Frontal cortex (tissue), 4 donors: ENCODE measurements around the gene TNKS2. TPM values are rescaled to one million over a fixed set of nuclear protein-coding genes. Genes with fewer than 3 reads are reported as not detected.
"Not testable (repeated sequence)": the region's sequence is repeated elsewhere in the genome, so short reads cannot be mapped to it uniquely, and the experiment has no call there.

ENCODE experiments used
- DNase-seq, 2 donors: peaks; one replicate each; pipeline ENCODE4 v3.0.0; 2012; ENCODE audit warnings: low spot score in 2 of 2
- FAIRE-seq: peaks from 2 replicates; lab custom pipeline; 2012; peaks lifted over from hg19 to GRCh38; lab: Jason Lieb, UNC
- total RNA-seq: library from RNA; depleted of rRNA; stranded (reverse); fragments of >200 nt; gene quantifications from one replicate; pipeline ENCODE4 v1.2.3, GENCODE V29; 2014
- donor health status: control.
- donor health status: control.
- donor health status: control.

Gene TNKS2
- total RNA-seq, 1 donor from 2014 or later = 92.5 TPM

GRCh38 chr10:91788527-91788926 is 9.7 kb upstream of the TNKS2 start:
- no peak for FAIRE-seq

GRCh38 chr10:91796331-91797047 is 1.7 kb upstream of the TNKS2 start:
- FAIRE-seq (no peak), DNase-seq (no peak)

More at GRCh38 chr10:91788527-91788926, 9.7 kb upstream of the TNKS2 start:
- no peak for DNase-seq

DNA sequence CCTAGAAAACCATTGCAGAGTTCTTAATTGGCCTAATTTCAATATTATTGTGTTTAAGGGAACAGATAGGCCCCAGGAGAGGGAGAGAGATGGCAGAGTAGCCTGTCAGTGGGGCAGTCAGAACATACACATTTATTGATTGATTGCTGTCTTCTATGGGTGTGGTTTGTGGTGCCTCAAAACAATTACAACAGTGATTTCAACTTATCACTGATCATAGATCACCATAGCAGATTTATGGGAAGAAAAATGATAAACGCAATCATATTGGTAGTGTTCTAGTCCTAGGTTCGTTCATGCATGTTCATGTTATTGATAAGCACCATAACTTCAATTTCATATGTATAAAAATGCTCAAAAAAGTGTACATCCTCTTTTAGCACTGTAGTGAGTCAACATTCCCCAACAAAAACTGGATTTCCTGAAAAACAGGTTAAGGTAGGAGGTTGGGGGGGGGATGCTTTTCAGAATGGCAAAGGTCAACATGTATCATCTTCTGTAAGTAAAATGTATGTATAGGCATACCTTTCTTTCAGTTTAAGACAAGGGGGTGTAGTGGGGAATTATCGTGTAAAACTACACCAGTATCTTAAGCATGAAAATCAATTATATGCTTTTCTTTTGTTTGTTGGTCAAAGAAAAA is 1.1 kb upstream of the TNKS2 start:
- DNase-seq (no peak), FAIRE-seq (no peak)

DNA sequence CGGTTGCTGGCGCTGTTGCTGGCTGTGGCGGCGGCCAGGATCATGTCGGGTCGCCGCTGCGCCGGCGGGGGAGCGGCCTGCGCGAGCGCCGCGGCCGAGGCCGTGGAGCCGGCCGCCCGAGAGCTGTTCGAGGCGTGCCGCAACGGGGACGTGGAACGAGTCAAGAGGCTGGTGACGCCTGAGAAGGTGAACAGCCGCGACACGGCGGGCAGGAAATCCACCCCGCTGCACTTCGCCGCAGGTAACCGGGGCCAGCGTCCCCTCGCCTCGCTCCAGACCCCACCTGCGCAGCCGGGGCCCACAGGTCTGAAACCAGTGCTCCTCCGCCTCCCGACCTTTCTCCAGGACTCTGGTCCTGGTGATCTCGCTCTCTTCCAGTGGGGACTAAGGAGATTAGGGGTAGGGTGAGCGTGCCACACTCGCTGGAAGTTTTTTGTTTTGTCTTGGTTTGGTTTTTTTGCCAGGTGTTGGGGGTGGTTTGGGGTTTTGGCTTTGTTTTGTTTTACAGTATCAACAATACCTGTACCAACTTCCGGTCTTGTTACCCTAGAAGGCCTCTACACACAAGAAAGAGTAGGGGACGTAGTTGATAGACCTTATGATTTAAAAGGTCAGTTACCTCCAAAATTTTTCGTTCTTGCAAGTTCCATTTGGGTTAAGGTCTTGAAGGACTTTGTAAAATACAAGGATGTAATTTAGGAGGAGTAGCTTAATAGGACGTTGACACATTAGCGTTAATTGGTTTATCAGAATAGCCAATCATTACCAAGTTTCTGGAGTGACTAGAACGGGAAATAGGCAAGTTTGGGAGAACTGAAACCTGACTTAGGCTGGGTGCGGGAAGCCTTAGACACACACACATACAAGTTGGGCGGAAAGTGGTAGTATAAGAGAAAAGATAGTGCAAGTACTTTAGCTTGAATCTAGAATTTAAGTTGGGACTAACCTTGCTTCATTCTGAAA is 704 bp downstream of the TNKS2 start:
- DNase-seq (no peak), FAIRE-seq (no peak)

DNA sequence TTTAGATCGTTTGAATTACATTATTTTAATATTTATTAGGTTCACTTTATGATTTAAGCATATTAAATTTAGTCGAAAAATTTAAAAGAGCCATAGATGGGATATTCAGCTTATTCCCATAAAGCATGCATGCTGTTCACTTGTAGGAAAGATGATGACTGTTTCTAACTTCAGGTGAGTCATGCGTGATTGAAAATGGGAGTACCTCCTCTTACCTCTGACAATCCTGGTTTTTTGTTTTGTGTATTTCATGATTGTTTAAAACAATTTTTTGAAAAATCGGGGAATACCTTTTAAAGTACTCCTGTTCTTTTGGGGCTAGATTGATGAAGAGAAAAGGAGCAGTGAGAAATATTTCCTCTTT is 1.4 kb downstream of the TNKS2 start:
- DNase-seq = no peak

GRCh38 chr10:91800182-91800581 is 2.0 kb downstream of the TNKS2 start:
- no peak for FAIRE-seq

More for the DNA sequence above, 1.4 kb downstream of the TNKS2 start:
- FAIRE-seq = no peak

GRCh38 chr10:91800756-91801155 is 2.5 kb downstream of the TNKS2 start:
- FAIRE-seq (no peak), DNase-seq (no peak)

More at GRCh38 chr10:91800182-91800581, 2.0 kb downstream of the TNKS2 start:
- DNase-seq = no peak

DNA sequence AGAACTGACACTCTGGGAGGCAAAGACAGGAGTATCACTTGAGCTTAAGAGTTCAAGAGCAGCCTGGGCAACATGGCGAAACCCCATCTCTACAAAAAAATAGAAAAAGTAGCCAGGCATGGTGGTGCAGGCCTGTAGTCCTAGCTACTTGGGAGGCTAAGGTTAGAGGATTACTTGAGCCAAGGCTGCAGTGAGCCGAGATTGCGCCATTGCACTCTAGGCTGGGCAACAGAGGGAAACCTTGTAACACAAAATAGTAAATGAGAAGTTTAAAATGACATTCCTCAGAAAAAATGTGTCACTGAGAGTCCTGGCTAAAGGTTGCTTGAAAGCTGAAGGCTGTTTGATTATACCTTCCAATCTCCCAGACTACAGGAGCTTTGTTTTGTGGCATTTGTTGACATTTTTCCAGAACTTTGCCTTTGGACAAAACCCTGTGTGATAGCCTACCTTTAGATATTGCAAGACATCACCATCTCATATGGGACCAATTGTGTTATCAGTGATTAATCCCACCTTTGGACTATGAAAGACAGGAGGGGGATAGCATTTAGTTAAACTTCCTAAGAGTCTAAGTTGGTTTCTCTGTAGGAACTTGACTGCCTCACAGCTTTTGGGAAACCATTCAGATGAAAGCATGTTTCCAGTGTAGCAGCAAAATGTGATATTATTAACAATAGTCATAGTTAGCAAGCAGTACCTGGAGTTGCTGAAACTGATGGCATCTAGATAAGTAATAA is 5.3 kb downstream of the TNKS2 start:
- DNase-seq (no peak), FAIRE-seq (no peak)

GRCh38 chr10:91804126-91804510 is 5.9 kb downstream of the TNKS2 start:
- DNase-seq = no peak
- no peak for FAIRE-seq

DNA sequence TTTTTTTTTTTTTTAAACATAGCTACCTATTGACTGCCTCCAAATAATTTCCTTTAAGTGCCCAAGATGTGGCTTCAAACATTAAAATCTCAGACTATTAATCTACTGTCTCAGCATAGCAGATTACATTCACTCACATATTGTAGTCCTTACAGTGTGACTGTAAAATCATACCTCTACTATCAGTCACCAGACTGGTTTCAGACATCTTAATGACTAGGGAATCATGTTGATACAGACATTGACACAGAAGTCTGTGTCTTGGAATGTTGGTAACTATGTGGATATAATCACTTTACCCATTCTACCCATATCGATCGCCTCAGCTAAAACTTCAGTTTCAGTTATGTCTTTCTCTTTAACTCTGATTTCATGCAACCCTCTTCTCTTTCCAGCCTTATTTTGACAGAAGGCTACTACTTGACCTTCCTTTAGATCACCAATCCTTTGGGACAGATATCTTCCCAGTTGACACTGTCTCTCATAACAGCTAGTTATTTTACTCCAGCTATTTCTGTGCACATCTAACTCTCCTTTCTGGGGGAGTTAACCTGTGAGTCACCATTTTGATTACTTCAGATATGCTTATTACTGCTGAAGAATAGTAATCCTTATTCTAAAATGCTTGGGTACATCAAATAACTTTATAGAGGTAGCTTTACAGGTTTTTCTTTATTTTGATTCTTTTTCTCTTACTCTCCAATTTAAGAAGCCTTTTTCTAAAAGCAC is 7.0 kb downstream of the TNKS2 start:
- DNase-seq (no peak), FAIRE-seq (no peak)

GRCh38 chr10:91807264-91807663 is 9.0 kb downstream of the TNKS2 start:
- not testable (repeated sequence) for DNase-seq, FAIRE-seq

DNA sequence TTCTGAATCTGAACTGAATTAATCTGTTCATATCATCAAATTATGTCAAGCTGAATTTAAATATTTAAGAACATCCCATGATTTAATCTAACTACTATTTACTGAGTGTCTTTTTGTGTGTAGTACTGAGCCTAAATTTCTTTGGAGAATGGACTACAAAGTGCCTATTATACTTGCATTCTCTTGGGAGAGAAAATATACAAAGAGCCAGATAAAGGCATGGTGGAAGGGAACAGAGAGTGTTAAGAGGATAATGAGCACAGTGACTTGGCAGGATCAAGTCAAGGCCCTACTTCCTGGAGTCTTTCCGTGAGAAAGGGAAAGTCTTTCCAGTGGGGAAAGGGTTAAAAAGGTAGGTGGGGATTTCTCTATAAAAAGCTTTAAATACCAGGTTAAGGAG is 15.0 kb downstream of the TNKS2 start:
- DNase-seq (no peak), FAIRE-seq (no peak)

DNA sequence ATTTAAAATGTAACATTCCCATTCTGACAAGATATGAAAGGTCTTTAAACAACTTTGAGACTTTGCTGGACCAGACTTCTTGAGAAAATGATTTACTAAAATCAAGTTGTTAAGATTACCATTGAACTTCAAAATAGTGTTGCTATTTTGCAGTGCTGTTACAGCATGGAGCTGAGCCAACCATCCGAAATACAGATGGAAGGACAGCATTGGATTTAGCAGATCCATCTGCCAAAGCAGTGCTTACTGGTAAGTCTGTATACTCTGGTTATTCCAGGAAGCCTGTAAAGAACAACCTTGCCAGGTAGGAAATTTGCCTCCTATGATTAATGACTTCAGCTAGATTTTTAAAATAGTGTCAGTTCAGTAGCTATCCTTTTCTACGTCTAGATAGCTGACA is 18.8 kb downstream of the TNKS2 start:
- DNase-seq (no peak), FAIRE-seq (no peak)

DNA sequence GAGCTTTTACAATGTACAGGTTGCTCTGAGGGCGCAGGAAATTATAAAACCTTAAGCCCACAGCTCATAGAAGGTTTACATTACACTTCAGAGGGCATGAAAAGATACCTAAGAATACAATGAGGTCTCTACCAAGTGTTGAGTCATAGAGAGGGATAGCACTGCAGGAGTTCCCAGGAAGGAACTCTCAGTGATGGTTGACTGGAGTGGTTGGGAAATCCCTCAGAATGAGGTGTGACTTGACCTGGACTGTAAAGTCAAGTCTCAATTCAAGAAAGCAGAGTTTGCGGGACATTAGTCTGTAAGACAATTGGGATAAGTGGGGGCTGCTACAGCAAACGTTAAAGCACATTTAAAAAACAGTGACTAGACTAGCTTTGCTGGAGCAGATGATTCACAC is 21.9 kb downstream of the TNKS2 start:
- DNase-seq (no peak), FAIRE-seq (no peak)

- FAIRE-seq (no peak), DNase-seq (no peak)
Observed at GRCh38 chr10:91824076-91824475, 25.9 kb downstream of the TNKS2 start.

DNA sequence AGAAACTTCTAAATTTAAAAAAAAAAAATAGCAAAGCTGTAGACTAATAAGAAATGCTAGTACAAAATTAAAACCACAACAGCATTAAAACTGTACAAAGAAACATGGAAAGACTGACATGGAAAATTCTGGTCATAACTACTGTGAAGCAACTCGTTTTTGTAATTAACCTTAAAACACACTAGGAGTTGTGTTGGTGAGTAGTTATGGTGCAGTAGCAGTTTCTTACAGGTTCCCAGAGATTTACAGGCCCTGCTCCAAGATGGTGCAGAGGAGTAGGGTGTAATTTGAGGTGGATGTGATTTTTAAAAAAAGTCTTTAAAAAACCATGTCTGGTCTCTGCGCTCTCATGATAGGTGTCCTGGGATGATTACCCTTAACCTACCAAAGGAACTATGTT is 31.0 kb downstream of the TNKS2 start:
- no peak for FAIRE-seq
- no peak for DNase-seq

- DNase-seq = no peak
- FAIRE-seq = no peak
Observed at GRCh38 chr10:91838199-91838598, 40.0 kb downstream of the TNKS2 start.

DNA sequence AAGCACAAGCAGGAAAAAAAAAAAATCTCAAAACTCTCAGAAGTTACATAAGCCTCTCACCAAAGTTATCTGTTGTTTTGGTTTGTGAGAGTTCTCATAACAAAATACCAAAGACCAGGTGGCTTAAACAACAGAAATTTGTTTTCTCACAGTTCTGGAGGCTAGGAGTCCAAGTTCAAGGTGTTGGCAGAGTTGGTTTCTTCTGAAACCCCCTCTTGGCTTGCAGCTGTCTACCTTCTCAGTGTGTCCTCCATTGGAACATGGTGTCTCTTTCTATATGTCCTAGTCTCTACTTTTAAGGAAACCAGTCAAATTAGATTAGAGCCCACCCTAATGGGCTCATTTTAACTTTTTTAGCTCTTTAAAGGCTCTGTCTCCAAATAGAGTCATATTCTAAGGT is 44.9 kb downstream of the TNKS2 start:
- no peak for DNase-seq
- no peak for FAIRE-seq

- FAIRE-seq (no peak), DNase-seq (no peak)
Observed at GRCh38 chr10:91856637-91857036, 58.4 kb downstream of the TNKS2 start.
